ENCODE measurements around the gene TMEM171.

Gene TMEM171

GRCh38 chr5:73153513-73153912 lies 33.1 kb downstream of the TMEM171 start:
- no peak for DNase-seq

GRCh38 chr5:73154208-73155006 lies 34.0 kb downstream of the TMEM171 start:
- no peak for DNase-seq

GRCh38 chr5:73155271-73156222 lies 35.2 kb downstream of the TMEM171 start:
- DNase-seq = no peak

- DNase-seq = no peak
Observed at GRCh38 chr5:73157414-73158303, 37.3 kb downstream of the TMEM171 start.

- DNase-seq = no peak
Observed at GRCh38 chr5:73158313-73158712, 37.9 kb downstream of the TMEM171 start.

GRCh38 chr5:73160239-73160671 lies 39.9 kb downstream of the TMEM171 start:
- DNase-seq = no peak

GRCh38 chr5:73170522-73170921 lies 50.1 kb downstream of the TMEM171 start:
- no peak for DNase-seq

GRCh38 chr5:73171495-73171894 lies 51.1 kb downstream of the TMEM171 start:
- DNase-seq = no peak

- no peak for DNase-seq
Observed at GRCh38 chr5:73172951-73173350, 52.6 kb downstream of the TMEM171 start, which contains the start of gene TMEM174. TMEM174 (plus strand) TSS chr5:73173193; CDS start chr5:73173244, 51 bp downstream.

GRCh38 chr5:73174100-73174815 lies 53.9 kb downstream of the TMEM171 start:
- no peak for DNase-seq

GRCh38 chr5:73176250-73176649 lies 55.9 kb downstream of the TMEM171 start:
- DNase-seq = no peak

- DNase-seq = no peak
Observed at GRCh38 chr5:73178265-73178664, 57.9 kb downstream of the TMEM171 start.

- DNase-seq = no peak
Observed at GRCh38 chr5:73179730-73180129, 59.4 kb downstream of the TMEM171 start.

GRCh38 chr5:73180566-73180965 lies 60.2 kb downstream of the TMEM171 start:
- no peak for DNase-seq

Data from CD4-positive, alpha-beta T cell treated with Interleukin-15 for 1 hour (primary cell).